ENCODE results near the gene CD28.
"Not testable (repeated sequence)": the region's sequence is repeated elsewhere in the genome, so short reads cannot be mapped to it uniquely, and the experiment has no call there.

The CD28 gene

DNA sequence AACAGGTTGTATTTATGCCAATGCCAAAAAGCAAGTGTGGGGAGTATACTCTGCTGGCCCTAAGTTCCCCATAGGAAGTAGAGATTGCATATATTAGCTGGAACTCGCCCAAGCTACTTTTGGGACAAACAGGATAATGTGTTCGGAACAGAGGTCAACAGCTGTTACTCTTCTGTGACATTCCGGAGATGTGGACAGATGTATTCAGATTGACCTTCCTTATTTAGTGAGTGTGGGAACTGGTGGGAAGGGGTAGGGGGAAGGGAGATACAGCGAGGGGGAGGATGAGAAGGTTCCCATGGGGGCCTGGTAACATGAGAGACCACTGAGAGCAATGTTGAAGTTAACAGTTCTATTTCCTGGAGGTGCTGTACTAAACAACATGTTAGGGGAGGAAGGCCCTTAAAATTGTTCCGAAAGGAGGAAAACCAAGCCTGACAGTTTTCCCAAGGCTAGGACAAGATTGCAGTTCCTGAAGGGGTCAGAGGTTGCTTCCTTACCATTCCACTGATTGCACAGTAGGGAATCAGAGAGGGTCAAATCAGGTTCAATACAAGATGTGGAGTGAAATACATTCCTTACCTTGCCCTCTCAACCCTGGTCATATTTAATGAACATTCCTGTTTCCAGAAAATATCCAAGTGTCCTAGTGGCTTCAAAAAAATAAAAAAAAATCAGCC, 14.3 kb upstream of the CD28 start:
- DNase-seq (ENCODE audit: extremely low read depth, low read depth), result no peak
- no peak for TF ChIP-seq CTCF (IDR thresholded peaks at IDR 0.05; ENCODE audit: low read depth, low read length)

DNA sequence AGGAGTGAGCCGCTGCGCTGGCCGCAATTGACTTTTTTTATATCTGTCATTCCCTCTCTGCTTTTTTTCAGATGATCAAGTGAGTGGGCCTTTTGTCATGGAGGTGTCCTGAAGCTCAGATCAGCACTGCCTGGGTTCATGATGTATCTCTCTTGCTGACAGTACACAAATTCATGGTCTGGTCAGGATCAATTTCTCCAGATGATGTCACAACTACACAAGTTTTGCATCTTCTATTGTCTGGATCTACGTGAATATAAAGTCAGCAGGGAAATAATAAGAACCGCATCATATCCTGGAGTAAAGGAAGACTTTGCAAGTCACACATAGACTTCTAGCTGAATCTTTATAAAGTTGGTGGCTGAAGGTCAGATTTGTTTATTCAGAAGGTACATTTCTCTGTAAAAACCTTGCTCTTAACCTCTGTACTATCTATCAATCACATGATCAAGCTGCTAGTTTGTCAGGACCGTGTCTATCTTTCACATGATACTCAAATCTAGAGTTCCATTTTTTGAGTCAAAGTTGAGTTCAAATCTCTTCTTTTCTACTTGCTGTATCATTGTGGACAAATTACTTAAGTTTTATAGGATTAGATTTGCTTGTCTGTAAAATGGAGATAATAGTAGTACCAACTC, 13.1 kb upstream of the CD28 start:
- no peak for TF ChIP-seq CTCF (IDR thresholded peaks at IDR 0.05; ENCODE audit: low read depth, low read length)
- no peak for DNase-seq (ENCODE audit: extremely low read depth, low read depth)

DNA sequence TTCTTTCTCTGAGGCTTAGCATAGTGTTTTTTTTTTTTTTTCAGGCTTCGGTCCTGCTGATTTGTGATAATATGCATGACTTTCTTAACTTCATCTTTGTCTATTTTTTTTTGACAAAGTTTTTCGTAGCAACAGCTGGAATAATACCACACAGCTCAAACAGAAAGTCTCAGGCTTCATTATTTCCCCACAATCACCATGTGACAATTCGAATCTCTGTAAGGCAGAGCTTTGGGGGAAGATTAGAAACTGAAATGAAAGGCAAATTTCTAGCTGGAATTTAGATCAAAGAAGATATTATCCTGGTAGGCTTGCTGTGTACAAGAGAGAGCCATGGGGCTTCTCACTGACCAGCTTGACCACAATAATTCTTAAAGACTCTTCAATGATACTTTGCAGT, 12.2 kb upstream of the CD28 start:
- no peak for TF ChIP-seq CTCF (IDR thresholded peaks at IDR 0.05; ENCODE audit: low read depth, low read length)
- no peak for DNase-seq (ENCODE audit: extremely low read depth, low read depth)

GRCh38 chr2:203697190-203697589, 9.2 kb upstream of the CD28 start:
- TF ChIP-seq CTCF (IDR thresholded peaks at IDR 0.05; ENCODE audit: low read depth, low read length), result no peak

GRCh38 chr2:203697763-203698162, 8.7 kb upstream of the CD28 start:
- not testable (repeated sequence) for DNase-seq (ENCODE audit: extremely low read depth, low read depth)

More at GRCh38 chr2:203697190-203697589, 9.2 kb upstream of the CD28 start:
- DNase-seq (ENCODE audit: extremely low read depth, low read depth), result no peak

DNA sequence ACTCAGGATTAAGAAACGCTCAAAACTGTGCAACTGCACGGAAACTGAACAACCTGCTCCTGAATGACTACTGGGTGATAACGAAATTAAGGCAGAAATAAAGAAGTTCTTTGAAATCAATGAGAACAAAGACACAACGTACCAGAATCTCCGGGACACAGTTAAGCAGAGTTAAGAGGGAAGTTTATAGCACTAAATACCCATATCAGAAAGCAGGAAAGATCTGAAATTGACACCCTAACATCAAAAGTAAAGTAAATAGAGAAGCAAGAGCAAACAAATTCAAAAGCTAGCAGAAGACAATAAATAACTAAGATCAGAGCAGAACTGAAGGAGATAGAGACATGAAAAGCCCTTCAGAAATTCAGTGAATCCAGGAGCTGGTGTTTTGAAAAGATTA, 8.0 kb upstream of the CD28 start:
- DNase-seq (ENCODE audit: extremely low read depth, low read depth), result not testable (repeated sequence)

GRCh38 chr2:203704430-203704829, 2.0 kb upstream of the CD28 start:
- DNase-seq (ENCODE audit: extremely low read depth, low read depth), result no peak
- TF ChIP-seq CTCF (IDR thresholded peaks at IDR 0.05; ENCODE audit: low read depth, low read length), result no peak

GRCh38 chr2:203705178-203705577, 1.3 kb upstream of the CD28 start:
- no peak for DNase-seq (ENCODE audit: extremely low read depth, low read depth)
- no peak for TF ChIP-seq CTCF (IDR thresholded peaks at IDR 0.05; ENCODE audit: low read depth, low read length)
